NCI-H345 treated with DMSO at 0.1 percent for 48 hours (cell line): ENCODE results near the gene PRDM10.

Source experiments
- DNase-seq: peaks from one replicate; lab custom pipeline; 2025; ENCODE audit not compliant: unreplicated experiment; lab: John Stamatoyannopoulos, UW

PRDM10 gene

DNA sequence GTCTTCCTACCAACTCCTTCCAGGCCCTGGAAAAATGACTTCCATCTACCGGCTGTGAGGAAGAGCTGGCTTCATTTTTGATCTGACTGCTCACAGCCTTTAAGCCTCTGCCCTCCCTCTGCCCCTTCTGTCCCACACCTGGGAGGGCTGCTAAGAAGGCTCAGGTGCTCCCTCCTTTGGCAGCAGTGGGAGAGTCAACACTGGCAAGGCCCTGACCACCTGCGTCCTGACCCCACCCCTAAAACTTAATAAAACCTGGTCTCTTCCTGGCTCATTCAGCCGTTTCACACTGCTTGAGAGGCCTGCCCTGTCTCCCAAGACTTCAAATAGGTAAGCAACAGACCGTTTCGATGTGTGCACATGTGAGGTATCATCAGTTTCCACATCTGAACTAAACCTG is 55.2 kb downstream of the PRDM10 start:
- no peak for DNase-seq

DNA sequence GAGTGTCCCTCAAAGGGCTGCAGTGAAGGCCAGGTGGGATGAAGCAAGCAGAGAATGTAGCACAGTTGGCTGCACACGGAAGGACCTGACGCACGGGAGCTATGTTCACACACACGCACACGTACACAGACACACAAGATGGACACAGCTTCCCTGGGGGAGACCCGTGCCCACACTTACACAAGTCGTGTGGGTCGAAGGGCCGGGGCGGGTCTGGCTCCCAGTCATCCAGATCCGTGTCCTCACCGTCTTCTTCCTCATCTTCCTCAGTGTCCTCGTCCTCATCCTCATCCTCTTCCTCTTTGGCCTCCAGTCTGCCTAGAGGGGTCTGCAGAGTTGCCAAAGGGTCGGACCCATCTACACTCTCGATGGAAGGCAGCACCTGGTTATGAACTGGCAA is 55.7 kb downstream of the PRDM10 start:
- DNase-seq = no peak

DNA sequence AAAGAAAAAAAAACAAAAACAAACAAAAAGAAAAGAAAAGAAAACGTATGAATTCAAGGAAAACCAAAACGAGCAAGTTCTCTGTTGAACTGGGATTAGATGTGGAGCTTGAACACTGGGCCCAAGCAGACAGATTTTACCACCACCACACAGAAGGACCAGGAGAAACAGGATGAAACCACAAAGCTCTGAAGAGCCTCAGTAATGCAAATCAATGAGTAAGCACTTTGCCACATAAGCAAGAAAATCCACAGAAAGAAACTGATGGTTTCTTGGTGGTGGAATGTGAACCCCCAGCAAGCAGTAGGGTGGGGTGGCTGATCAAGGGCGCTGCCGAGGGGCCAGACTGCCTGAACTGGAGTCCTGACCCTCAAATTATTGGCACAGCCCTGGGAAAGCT is 56.4 kb downstream of the PRDM10 start:
- DNase-seq = no peak

DNA sequence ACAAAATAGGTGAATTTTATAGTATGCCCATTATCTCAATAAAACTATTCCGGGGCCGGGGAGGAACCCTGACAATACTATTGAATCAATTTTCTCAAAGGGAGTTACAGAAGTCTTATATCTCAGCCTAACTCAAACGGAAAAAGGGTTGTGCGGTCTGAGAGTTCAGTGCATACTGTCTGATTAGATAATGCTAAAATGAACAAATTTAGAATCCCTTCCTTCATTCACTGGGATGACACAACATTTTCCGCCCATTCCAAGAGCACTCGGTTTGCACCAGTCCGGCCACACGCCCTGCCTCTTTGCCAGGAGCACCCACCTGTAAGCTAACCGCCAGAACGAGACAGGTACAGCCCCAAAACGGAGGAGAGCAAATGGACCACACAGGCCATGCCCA is 57.3 kb downstream of the PRDM10 start:
- no peak for DNase-seq

DNA sequence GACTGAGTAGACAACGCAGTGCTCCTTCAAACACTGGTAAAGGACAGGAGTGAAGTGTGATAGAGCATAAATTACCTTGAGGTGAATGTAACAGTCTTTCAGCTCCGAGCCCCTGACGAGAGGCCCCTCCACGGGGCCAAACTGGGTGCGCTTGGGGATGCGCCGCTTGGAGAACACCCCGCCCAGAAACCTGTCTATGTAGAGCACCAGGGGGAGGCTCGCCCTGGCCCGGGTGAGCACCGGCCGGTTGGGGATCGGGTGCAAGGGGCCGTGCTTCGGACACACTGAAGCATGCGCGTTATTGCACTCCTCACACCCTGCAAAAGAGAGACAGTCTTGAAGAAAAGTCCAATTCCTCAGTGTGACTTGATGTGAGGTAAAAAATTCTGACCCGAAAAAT is 57.9 kb downstream of the PRDM10 start:
- DNase-seq = no peak

DNA sequence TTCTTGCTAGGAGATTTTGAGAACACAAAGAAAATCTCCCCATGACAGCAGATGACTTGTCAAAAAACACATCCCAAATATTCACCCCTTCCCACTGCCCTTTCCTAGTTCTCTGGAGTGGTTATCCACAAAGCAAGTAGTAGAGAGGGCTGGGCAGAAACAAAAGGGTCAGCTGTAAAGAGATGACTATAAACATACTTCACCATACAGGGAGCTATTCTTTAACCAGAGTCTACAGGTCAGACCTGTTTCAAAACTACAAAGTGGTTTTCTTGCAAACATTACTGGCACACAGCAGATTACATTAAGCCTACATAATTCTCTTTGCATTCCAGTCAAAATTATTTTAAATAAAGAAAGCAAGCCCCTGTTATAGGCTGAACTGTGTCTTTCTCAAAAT is 59.6 kb downstream of the PRDM10 start:
- no peak for DNase-seq

DNA sequence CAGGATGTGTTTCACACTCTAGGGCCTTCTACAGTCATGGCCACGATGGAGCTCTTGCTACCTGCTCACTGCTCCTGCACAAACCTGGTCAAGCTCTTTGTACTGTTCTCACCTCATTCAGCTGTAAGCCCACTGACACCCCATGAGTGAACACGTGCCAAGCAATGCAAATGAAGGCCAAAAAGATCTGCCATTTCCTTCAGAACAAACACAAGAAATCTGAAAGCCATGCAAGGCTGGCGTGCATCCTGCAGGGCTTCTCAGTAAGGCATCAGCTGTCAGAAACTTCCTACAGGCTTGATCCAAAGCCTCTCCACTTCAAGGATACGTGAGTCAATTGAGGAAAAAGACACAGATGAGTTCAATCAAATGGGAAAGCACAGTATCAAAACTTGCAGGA is 63.1 kb downstream of the PRDM10 start:
- no peak for DNase-seq

DNA sequence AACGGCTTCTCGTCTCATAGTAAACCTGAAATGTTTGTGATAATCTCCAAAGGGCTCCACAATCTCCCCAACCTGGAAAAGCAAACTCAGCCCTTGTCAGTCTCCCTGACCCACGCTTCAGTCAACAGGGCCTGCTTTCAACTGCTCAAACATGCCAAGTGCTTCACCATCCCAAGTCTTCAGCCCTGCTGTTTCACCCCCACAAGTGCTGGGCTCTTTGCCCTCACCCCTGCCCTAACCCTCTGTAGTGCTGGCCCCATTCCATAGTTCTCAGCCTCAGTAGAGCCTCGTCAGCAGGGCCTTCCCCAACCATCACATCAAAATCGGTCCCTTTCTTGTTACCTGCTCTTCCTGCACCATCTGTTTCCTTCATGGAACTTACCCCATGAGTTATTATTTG is 63.9 kb downstream of the PRDM10 start:
- no peak for DNase-seq

DNA sequence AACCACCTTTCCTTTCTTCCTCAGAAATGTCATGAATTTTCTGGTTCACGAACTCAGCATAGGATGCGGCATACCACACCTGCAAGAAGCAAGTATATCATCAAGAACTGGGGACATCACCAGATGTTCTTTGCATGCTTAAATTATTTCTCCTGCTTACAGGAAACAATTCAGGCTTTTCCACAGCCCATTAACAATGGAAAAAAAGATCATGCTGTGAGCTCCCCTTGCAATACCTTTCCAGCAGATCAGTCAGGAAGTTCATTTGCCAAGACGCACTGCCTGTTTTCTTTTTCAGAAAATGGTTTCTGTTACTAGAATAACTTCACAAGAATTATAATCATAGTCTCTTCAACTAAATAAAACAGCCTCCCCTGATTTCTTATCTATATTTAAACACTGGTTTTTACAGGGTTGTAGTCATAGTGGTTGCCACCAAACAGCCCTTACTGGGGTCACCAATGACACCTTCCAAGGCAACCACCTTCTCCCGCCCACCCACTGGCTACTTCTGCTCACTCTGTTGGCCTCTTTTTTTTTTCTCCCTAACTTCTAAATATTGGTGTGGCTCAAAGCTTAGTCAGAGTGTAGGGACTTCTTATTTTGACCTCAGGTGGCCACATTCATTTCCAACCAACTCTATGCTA is 64.9 kb downstream of the PRDM10 start:
- DNase-seq = no peak

DNA sequence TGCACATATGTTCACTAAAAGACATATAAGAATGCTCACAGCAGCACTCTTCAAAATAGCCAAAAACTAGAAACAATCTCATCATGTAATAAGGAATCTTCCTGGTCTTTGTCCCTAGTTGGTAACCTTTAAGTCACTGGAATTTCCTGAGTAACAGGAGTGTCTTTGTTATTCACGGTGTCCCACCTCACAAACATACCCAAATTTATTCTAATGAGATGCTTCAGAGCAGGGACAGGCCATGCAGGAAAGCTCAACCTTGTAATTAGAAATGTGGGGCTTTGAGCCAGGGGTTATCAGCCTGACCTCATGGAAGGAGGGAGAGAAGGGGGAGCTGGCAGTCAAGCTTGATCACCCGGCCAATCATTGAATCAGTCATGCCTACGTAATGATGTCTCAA is 66.9 kb downstream of the PRDM10 start:
- DNase-seq = no peak

DNA sequence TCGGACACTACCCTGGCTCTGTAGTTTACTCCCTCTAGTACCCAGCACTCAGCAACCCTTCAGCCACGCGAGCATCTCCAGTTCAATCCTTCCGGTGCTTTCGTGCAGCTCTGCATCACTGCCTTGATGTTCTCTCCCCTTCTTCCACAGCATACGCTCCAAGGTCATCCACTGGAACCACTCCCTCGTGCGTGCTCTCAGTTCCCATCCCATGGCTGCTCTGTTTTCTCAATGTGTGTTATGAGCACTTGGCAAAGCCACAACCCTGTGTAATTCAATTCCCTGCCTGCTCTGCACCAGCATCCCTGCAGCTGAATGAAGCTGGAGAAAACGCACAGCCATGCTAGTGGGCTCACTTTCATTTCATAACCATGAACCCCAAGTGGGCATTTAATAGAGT is 68.7 kb downstream of the PRDM10 start:
- DNase-seq = no peak

DNA sequence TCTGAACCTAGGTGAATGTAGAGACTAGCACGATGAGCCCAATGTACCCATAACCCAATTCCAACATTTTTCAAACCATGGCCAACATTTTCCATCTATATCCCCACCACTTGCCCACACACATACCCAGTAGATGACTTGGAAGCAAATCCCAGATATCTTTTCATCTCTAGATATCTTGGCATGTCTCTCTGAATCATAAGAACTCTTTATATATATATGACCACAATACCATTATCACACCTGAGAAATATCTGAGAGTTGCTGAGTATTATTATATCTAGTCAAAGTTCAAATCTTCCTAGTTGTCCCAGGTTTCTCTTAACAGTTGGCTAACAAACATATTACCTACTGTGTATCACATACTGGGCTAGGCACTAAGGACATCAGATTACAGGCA is 69.4 kb downstream of the PRDM10 start:
- DNase-seq = no peak

DNA sequence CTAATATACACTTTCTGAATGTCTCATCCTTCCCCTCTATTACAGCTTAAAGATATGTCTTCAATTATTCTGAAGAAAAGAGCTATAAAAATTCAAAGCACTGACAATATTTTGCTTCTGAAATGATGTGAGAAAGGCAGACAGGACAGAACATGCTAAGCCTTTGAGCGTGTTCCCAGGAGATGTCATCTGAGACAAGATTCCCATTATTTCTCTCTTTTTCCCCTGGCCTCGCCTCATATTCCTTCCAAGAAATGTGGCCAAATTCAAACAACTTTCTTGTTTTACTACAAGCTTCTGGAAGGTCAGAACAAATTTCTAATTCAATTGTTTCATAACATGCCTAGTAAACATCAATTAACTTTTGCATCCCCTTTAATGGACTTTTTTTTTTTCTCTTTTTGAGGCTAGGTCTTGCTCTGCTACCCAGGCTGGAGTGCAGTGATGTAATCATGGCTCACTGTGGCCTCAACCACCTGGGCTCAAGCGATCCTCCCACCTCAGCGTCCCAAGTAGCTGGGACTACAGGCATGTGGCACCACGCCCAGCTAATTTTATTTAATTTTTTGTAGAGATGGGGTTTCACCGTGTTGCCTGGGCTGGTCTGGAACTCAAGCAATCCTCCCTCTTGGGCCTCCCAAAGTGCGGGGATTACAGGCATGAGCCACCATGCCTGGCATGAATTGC is 70.1 kb downstream of the PRDM10 start:
- DNase-seq = no peak

DNA sequence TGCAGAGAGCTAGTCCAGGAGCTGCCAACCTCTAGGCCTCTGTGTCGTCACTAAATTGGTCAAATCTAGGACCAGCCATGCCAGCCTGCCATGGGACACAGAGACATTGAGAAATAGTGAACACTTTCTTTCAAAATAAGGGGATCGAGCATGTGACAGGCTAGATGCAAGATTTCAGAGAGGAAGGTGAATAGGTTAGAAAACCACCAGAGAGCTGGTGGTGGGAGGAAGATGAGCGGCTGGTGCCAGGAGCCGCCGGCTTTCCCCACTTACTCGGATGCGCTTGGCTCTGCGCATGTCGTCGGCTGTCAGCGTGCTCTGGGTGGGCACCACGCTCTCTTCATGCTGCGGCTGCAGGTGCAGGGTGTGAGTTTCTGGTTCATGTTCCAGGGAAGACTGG is 71.9 kb downstream of the PRDM10 start:
- no peak for DNase-seq

DNA sequence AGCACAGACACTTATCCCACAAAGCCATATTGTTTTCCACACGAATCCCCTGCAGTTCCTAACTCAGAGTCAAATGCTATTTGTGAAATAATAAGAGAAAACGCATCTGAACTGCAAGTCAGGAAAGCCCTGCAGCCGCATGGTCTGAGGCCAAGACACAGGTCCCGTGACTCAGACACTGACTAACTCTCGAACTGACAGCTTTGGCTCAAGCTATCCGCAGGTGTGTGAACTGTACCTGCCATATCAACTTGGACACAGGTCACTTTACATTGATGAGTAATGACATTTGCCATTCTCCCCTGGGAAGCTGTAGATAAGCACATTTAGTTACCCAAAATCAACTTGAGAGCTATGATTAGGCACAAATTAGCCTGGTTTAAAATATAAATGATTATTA is 72.3 kb downstream of the PRDM10 start:
- no peak for DNase-seq

DNA sequence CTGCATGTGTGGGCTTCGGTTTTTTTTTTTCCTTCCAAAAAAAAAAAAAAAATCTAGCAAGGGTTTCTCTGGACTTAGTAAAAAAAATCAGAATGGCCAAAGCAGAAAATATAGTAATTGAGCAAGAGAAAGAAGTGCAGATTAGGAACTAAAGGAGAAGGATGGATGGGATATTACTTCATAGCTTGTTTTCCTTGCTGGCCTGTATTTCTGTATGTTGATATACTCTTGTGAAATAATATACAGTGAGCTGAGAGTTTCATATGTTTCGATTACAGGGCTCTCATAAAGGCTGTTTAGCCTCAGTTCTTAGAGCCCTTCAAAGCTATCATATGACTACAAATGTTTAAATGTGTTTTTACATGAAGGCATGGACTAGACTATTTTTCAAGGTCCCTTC is 72.9 kb downstream of the PRDM10 start:
- no peak for DNase-seq

DNA sequence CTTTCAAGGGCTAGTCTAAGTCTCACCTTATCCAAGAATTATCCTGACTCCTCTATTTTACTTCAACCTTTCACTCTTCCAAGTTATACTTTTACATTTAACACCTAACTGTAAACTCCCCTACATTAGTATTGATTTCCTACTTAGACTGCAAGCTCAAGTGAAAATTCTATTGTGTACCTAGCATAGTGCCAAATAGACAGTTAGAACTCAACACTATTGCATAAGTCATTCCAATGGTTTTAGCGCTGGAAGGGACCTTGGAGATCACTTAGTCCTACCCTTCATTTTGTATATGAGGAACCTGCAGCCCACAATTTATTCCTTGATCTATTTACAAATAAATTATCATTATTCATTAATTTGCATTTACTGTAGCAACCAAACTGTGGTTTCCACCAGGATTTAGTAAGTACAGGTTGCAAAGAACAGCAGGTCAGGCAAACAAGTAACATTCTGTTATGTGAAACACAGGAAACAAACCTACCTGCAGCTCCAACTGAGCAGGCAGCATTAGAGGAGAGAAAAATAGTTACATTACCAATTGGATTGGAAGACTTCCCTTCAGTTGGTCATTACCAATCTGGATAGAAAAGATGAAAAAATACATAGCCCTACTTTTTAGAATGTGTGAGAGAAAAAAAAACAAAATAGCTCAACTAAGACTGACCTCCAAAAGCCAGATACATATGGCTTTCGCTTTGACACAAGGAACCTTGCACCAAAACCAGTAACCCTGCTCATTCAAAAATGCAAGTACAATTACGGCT is 73.5 kb downstream of the PRDM10 start:
- DNase-seq = no peak

DNA sequence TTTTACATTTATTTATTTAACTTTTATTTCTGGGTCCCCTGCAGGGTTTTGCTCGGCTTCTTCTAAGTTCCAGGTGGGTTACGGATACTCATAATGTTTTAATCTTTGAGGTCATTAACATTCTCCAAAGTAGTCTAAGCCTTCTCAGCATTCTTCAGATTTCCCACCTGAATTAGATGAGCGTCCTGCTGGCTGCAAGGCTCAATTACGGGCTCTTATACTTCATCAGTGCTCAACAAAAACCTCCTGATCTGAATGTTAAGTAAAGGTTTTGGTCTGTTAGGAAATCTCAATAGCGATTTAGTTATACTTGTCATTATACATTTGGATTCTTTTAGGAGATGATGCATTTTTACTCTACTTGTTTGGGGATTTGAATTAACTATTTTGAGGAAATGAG is 80.0 kb downstream of the PRDM10 start:
- no peak for DNase-seq

DNA sequence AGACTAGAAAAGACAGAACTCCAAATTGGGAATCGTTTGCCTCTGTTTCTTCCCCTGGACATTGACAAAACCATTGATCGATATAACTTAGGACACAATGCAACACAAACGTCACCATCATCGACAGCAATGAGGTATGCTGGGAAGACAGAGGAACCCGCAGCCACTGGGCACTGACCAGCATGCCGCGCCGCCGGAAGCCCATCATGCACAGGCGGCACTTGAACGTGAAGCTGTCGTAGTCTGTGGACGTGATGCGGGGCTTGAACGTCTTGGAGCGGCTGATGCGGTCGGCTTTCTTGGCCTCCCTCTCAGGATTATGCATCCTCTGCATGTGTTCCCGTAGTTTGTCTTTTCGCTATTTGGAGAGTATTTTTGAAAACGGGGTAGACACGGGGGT is 84.3 kb downstream of the PRDM10 start:
- DNase-seq = no peak

DNA sequence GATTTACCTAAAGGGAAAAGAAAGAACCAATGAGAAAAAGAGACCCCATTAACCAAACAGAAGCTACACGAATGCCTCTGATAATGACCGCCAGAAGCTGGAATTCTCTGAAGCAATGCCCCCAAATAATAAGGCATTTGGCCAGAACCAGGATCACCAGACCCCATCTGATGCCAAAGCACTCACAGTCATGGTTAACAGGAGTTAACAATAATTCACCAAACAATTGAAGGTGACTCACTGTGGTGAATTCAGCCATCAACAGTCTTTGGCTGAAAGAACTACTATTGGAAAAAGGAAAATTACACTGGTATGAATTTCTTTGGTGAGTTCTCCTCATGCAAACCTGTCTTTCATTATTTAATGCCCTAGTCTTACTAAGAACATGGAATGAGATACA is 85.4 kb downstream of the PRDM10 start:
- DNase-seq = no peak

DNA sequence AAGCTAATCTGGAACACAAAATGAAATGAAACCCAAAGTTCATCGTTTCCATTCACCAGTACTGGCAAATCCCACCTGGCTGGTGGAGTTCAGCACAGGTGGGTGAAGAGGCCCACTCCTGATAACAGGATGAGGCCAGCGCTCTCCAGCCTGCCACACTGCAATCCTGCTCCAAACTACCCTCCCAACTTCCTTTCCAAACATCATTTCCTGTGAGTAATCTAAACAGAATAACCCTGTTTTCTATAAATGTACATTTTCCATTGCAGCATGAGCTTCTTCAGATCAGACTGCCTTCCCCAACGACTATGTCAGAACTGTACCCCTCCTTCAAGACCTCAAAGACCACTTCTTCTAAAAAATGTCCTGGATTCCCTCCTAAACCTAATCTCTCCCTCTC is 91.3 kb downstream of the PRDM10 start:
- no peak for DNase-seq

DNA sequence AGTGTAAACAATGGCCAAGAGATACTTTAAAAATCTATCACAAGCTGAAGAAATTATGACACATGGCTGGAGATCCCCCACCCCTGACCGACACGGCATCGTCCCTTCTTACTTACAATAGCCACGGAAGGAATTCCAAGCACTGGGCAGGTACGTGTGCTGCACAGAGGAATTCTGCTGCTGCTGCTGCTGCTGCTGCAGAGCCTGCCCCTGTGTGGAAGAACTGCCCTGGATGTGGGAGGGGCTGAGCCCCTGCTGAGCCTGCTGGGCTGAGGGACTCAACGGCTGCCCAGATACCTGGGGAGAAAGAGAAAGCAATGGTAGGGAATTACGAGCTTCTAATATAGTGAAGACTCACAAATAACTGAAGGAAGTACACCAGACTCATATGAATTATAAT is 92.3 kb downstream of the PRDM10 start:
- no peak for DNase-seq
